SK-N-SH treated with all-trans-retinoic acid at 6 μM for 48 hours (cell line): ENCODE measurements around the gene ADNP.

Experiments
- ATAC-seq: fragments of 200-7000 bp; cut with Tn5 transposase; 3 replicates; pipeline ENCODE4 v1.9.1; 2020; ENCODE audit warnings: mild to moderate bottlenecking, moderate library complexity
- ARNTL ChIP-seq: fragments of 450-650 bp; formaldehyde crosslinking; IDR thresholded peaks from 2 replicates; pipeline ENCODE4 v1.5.0; 2020; ENCODE audit warnings: low read depth, mild to moderate bottlenecking, moderate library complexity, borderline replicate concordance
- BACH2 ChIP-seq: fragments of 250-450 bp; sonication (Bioruptor Pico); IDR thresholded peaks from 2 replicates; pipeline ENCODE4 v1.9.0; 2021; ENCODE audit warnings: mild to moderate bottlenecking, borderline replicate concordance
- CREB5 ChIP-seq: fragments of 250-450 bp; sonication (Bioruptor Pico); IDR thresholded peaks from 2 replicates; pipeline ENCODE4 v1.5.1; 2020; ENCODE audit warnings: low read depth, mild to moderate bottlenecking, moderate library complexity
- CSDC2 ChIP-seq: fragments of 250-450 bp; sonication (Bioruptor Pico); IDR thresholded peaks from 2 replicates; pipeline ENCODE4 v1.5.0; 2020; ENCODE audit warnings: mild to moderate bottlenecking, moderate library complexity
- CSRNP3 ChIP-seq: fragments of 250-450 bp; sonication (Bioruptor Pico); IDR thresholded peaks from 2 replicates; pipeline ENCODE4 v1.5.1; 2021; ENCODE audit warnings: mild to moderate bottlenecking, moderate library complexity
- GLIS3 ChIP-seq: fragments of 250-450 bp; sonication (Bioruptor Pico); IDR thresholded peaks from 2 replicates; pipeline ENCODE4 v1.5.0; 2020; ENCODE audit warnings: mild to moderate bottlenecking, moderate library complexity
- ISL1 ChIP-seq: fragments of 250-450 bp; sonication (Bioruptor Pico); IDR thresholded peaks from 2 replicates; pipeline ENCODE4 v2.1.2; 2022; ENCODE audit warnings: mild to moderate bottlenecking, moderate library complexity
- OSR1 ChIP-seq: fragments of 250-450 bp; sonication (Bioruptor Pico); IDR thresholded peaks from 2 replicates; pipeline ENCODE4 v1.8.0; 2022; ENCODE audit warnings: moderate library complexity, mild to moderate bottlenecking, inconsistent platforms
- PATZ1 ChIP-seq: fragments of 250-450 bp; sonication (Bioruptor Pico); IDR thresholded peaks from 2 replicates; pipeline ENCODE4 v1.8.0; 2020; ENCODE audit warnings: mild to moderate bottlenecking, moderate library complexity, borderline replicate concordance
- POU6F1 ChIP-seq: fragments of 250-450 bp; sonication (Bioruptor Pico); IDR thresholded peaks from 2 replicates; pipeline ENCODE4 v1.8.0; 2021; ENCODE audit warnings: low read depth, mild to moderate bottlenecking, moderate library complexity, borderline replicate concordance
- PPARA ChIP-seq: fragments of 250-450 bp; sonication (Bioruptor Pico); IDR thresholded peaks from 2 replicates; pipeline ENCODE4 v1.5.0; 2020; ENCODE audit warnings: mild to moderate bottlenecking, borderline replicate concordance
- RARB ChIP-seq: fragments of 250-450 bp; sonication (Bioruptor Pico); IDR thresholded peaks from 2 replicates; pipeline ENCODE4 v1.8.0; 2021; ENCODE audit warnings: mild to moderate bottlenecking, moderate library complexity
- SNAI2 ChIP-seq: fragments of 250-450 bp; sonication (Bioruptor Pico); IDR thresholded peaks from 2 replicates; pipeline ENCODE4 v1.5.0; 2020; ENCODE audit warnings: mild to moderate bottlenecking, moderate library complexity
- TCF4 ChIP-seq: fragments of 250-450 bp; sonication (Bioruptor Pico); IDR thresholded peaks from 2 replicates; pipeline ENCODE4 v1.8.0; 2021; ENCODE audit warnings: mild to moderate bottlenecking, moderate library complexity, borderline replicate concordance
- TOX ChIP-seq: fragments of 250-450 bp; sonication (Bioruptor Pico); IDR thresholded peaks from 2 replicates; pipeline ENCODE4 v1.8.0; 2021; ENCODE audit warnings: mild to moderate bottlenecking, moderate library complexity, borderline replicate concordance
- TSHZ2 ChIP-seq: fragments of 250-450 bp; sonication (Bioruptor Pico); IDR thresholded peaks from 2 replicates; pipeline ENCODE4 v1.5.0; 2020; ENCODE audit warnings: mild to moderate bottlenecking, moderate library complexity
- ZC3H10 ChIP-seq: fragments of 250-450 bp; sonication (Bioruptor Pico); IDR thresholded peaks from 2 replicates; pipeline ENCODE4 v1.5.1; 2021; ENCODE audit warnings: mild to moderate bottlenecking, moderate library complexity
- ZFP3 ChIP-seq: fragments of 250-450 bp; sonication (Bioruptor Pico); IDR thresholded peaks from 2 replicates; pipeline ENCODE4 v1.5.0; 2020; ENCODE audit warnings: mild to moderate bottlenecking, moderate library complexity
- ZFP30 ChIP-seq: fragments of 450-650 bp; formaldehyde crosslinking; IDR thresholded peaks from 2 replicates; pipeline ENCODE4 v1.5.0; 2022; ENCODE audit warnings: mild to moderate bottlenecking, moderate library complexity
- ZNF565 ChIP-seq: fragments of 450-650 bp; formaldehyde crosslinking; conservative IDR thresholded peaks from 2 replicates; pipeline ENCODE4 v1.5.0; 2020; ENCODE audit warnings: low read depth, mild to moderate bottlenecking, moderate library complexity
- ZNF70 ChIP-seq: fragments of 450-650 bp; formaldehyde crosslinking; IDR thresholded peaks from 2 replicates; pipeline ENCODE4 v1.5.0; 2020; ENCODE audit warnings: mild to moderate bottlenecking, moderate library complexity
- ZNF8 ChIP-seq: fragments of 450-650 bp; formaldehyde crosslinking; IDR thresholded peaks from 2 replicates; pipeline ENCODE4 v1.5.0; 2020; ENCODE audit warnings: mild to moderate bottlenecking, moderate library complexity

ADNP gene

GRCh38 chr20:50848341-50848808 is 82.9 kb downstream of the ADNP start:
- peak; percentile 30 for ATAC-seq
- TF ChIP-seq ZNF70 (CRISPR knock-in tag): no peak
- TF ChIP-seq SNAI2 (CRISPR knock-in tag): no peak
- TF ChIP-seq ZFP30: no peak
- no peak for TF ChIP-seq TOX (CRISPR knock-in tag)
- no peak for TF ChIP-seq ZNF8
- TF ChIP-seq TCF4: no peak
- no peak for TF ChIP-seq GLIS3 (CRISPR knock-in tag)
- TF ChIP-seq, all 23 proteins: peak for 0

GRCh38 chr20:50845566-50846215 is 85.5 kb downstream of the ADNP start:
- TF ChIP-seq PPARA (CRISPR knock-in tag): no peak
- no peak for TF ChIP-seq CREB5 (CRISPR knock-in tag)
- no peak for TF ChIP-seq POU6F1 (CRISPR knock-in tag)
- no peak for TF ChIP-seq ZFP30
- TF ChIP-seq ZC3H10 (CRISPR knock-in tag): no peak
- TF ChIP-seq BACH2 (CRISPR knock-in tag): no peak
- TF ChIP-seq ZFP3 (CRISPR knock-in tag): no peak
- TF ChIP-seq OSR1 (CRISPR knock-in tag): no peak
- TF ChIP-seq GLIS3 (CRISPR knock-in tag): no peak
- ATAC-seq: no peak

- TF ChIP-seq PPARA (CRISPR knock-in tag) (no peak), ZNF70 (CRISPR knock-in tag) (no peak), OSR1 (CRISPR knock-in tag) (no peak), ZNF565 (no peak), ISL1 (CRISPR knock-in tag) (no peak), TSHZ2 (CRISPR knock-in tag) (no peak), CSRNP3 (CRISPR knock-in tag) (no peak), POU6F1 (CRISPR knock-in tag) (no peak), TCF4 (no peak), CREB5 (CRISPR knock-in tag) (no peak), RARB (no peak), CSDC2 (CRISPR knock-in tag) (no peak), PATZ1 (CRISPR knock-in tag) (no peak), ZFP30 (no peak), GLIS3 (CRISPR knock-in tag) (no peak), ZNF8 (no peak), BACH2 (CRISPR knock-in tag) (no peak), ARNTL (no peak), TOX (CRISPR knock-in tag) (no peak), ZC3H10 (CRISPR knock-in tag) (no peak)
- ATAC-seq: peak; percentile 81
Measured at GRCh38 chr20:50844430-50845100, 86.7 kb downstream of the ADNP start.
